H1 (cell line): ENCODE results near the gene JAG2.

Experiments
- CREB1 ChIP-seq: IDR thresholded peaks from 2 replicates; pipeline ENCODE4 v1.6.1; 2012; ENCODE audit warnings: inconsistent platforms
- EP300 ChIP-seq, 2 experiments: IDR thresholded peaks; 1 replicate in 1 of 2; 2 replicates in 1 of 2; pipeline ENCODE4 v1.6.1; 2011 to 2012; ENCODE audit warnings: low read depth in 2 of 2, low read length in 2 of 2, mild to moderate bottlenecking in 2 of 2, borderline replicate concordance in 1 of 2, inconsistent platforms in 1 of 2, moderate library complexity in 1 of 2
- TCF12 ChIP-seq: IDR thresholded peaks from 2 replicates; pipeline ENCODE4 v1.6.1; 2011; ENCODE audit warnings: low read depth, mild to moderate bottlenecking, low read length

DNA sequence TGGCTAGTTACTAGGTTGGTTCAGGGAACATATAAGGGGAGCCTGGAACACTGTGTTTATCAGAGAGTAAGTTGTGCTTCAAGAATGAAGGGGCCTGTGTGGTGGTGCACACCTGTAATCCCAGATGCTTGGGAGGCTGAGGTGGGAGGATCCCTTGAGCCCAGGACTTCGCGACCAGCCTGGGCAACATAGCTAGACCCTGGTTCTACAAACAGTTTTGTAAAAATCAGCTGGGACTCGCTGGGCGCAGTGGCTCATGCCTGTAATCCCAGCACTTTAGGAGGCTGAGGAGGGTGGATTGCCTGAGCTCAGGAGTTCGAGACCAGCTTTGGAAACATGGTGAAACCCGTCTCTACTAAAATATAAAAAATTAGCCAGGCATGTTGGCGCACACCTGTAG is 61.2 kb downstream of the JAG2 start:
- no peak for TF ChIP-seq TCF12
- no peak for TF ChIP-seq EP300 (IDR thresholded peaks at IDR 0.05; ENCODE audit: borderline replicate concordance in 1 of 2, low read depth in 2 of 2, low read length in 2 of 2)
- TF ChIP-seq CREB1, result no peak
